Measurements from ENCODE around the gene PDE4B. TPM values are rescaled to one million over a fixed set of nuclear protein-coding genes. Genes with fewer than 3 reads are reported as not detected.

The PDE4B gene
- total RNA-seq, 1 experiment from 2014 or later: 1.8 TPM

- peak overlapping the region; percentile 60 for H3K4me3 ChIP-seq
- H3K36me3 ChIP-seq: 0 out of 2 replicates have a peak, but pooled peaks cover 3% of the 10 kb centered on the region
- no peaks in the 10 kb centered on the region for H3K9me3 ChIP-seq
- H3K27me3 ChIP-seq: no peaks in the 10 kb centered on the region
- peak; percentile 95 for DNase-seq
These were observed 539.2 kb downstream of the PDE4B start for GRCh38 chr1:66331658-66332547.

- H3K4me3 ChIP-seq: peak overlapping the region; percentile 60
- no peak for DNase-seq
- no peaks in the 10 kb centered on the region for H3K9me3 ChIP-seq
- no peaks in the 10 kb centered on the region for H3K27me3 ChIP-seq
- 0 out of 2 replicates have a peak, but pooled peaks cover 3% of the 10 kb centered on the region for H3K36me3 ChIP-seq
These were observed 539.8 kb downstream of the PDE4B start for GRCh38 chr1:66332548-66332901.

DNA sequence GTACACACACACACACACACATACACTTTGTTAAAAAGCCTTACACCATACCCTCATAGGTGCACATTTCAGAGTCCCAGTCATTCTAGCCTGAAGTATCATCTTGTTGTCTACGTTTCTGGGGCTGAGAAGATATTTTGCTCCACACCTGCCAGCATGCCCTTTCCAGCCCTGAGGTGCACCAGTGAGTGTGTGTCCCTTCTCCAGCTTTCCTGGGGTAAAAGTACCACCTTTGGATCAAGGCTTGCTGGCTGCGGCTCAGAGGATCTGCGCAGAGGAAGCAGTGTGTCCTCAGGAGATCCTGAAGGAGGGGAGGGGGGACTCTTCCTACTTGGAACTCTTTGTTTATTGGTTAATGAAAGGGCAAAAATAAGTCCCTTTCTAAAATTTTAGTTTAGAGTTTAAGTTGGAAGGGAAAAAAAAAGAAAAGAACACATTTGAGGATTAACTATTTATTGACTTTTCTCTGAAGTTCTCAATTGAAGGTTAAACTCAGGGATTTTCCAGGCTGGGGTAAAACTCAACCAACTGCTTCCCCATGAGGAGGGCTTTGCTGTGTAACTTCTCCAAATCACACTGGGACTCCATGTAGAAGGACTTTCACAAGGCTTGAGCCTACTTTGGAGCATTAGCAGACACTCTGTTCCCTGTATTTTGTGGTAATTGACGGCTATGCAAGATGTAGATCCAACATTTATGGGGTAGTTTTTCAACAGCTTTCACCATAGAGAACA is 540.9 kb downstream of the PDE4B start:
- no peak for DNase-seq
- no peaks in the 10 kb centered on the region for H3K27me3 ChIP-seq
- H3K36me3 ChIP-seq: peaks cover 3% of the 10 kb centered on the region; the same call in 1 of the 2 replicates
- peak overlapping the region; percentile 60 for H3K4me3 ChIP-seq
- H3K9me3 ChIP-seq: no peaks in the 10 kb centered on the region

DNA sequence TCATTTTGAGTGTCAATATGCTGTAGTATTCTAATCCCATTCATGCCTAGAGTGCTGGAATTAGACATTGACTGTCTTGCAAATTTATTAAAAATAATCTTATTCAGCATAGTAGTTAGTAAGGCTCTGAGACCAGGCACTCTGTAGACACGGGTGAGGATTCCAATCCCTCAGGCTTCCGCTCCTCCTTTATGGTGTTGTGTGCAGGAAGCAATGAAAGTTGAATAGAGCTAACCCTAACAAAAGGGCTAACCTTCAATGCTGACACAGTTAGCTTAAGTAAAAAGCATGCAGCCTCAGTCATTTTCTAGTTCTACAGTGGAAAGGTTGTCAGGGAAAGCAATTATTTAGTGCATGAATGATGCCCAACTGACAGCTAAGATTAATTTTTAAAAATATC is 541.6 kb downstream of the PDE4B start:
- peak overlapping the region; percentile 60 for H3K4me3 ChIP-seq
- no peaks in the 10 kb centered on the region for H3K27me3 ChIP-seq
- no peaks in the 10 kb centered on the region for H3K9me3 ChIP-seq
- DNase-seq: no peak
- H3K36me3 ChIP-seq: peaks cover 3% of the 10 kb centered on the region; the same call in 1 of the 2 replicates

DNA sequence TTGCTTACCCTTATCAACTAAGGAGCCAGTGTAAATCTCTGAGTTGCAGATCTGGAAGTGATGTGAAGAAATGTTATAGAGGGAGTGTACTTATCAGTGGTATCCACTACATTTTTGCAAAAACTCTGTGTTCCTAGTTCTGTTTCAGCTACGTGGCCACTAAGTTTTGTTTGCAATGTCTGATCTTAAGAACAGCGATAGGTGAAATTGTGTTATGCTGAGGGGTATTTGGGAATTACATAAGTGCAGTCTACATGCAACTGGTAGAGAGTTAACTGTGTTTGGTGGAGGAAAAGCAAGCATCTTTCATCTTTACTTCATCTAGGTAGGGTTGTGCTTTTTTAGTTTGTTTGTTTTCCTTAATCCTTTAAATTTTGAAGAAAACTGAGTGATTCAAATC is 542.4 kb downstream of the PDE4B start:
- H3K9me3 ChIP-seq: no peaks in the 10 kb centered on the region
- no peak for DNase-seq
- no peak overlapping the region for H3K4me3 ChIP-seq
- H3K36me3 ChIP-seq: peaks cover 3% of the 10 kb centered on the region; the same call in 1 of the 2 replicates
- no peaks in the 10 kb centered on the region for H3K27me3 ChIP-seq

GRCh38 chr1:66335859-66336640 is 543.4 kb downstream of the PDE4B start:
- Histone ChIP-seq H3K4me3 (no peak overlapping the region), H3K27me3 (no peaks in the 10 kb centered on the region)

DNA sequence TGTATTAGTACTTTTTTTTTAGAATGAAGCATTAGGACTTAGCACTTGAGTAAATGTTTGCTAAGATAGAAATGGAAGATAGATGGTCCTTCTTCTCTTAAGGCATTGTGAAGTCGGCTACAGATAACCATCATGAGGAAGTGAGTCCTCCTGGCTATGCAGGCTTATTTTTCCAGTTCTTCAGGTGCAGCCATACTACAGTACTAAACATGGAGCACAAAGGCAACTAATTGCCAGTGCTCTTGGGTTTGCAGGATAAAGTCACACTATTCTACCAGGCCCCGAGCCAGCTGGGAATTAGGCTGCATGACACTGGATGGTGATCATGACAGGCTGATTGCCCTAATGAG is 543.9 kb downstream of the PDE4B start:
- H3K4me3 ChIP-seq: no peak overlapping the region
- no peaks in the 10 kb centered on the region for H3K27me3 ChIP-seq
- H3K9me3 ChIP-seq: no peaks in the 10 kb centered on the region
- H3K36me3 ChIP-seq: peaks cover 3% of the 10 kb centered on the region; the same call in 1 of the 2 replicates
- DNase-seq: no peak

More at GRCh38 chr1:66335859-66336640, 543.4 kb downstream of the PDE4B start:
- H3K36me3 ChIP-seq: peaks cover 3% of the 10 kb centered on the region; the same call in 1 of the 2 replicates
- DNase-seq: no peak
- H3K9me3 ChIP-seq: no peaks in the 10 kb centered on the region

DNA sequence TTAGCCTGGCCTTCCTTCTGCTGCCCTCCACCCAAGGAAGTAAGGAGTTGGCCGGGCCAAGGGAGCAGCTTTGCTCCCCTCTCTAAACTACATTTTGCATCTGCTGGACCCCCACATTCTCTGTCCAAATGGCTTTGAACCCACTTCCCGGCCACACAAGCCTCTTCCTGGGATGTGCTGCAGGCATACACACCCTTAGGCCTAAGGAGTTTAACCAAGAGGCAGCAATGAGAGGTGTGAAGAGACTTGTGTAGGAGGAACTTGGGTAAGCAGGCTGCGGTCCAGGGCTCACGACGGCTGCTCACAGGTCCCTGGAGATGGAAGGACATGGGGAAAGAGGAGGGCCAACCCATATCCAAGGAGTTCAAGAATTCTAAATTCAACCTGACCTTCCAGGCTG is 544.6 kb downstream of the PDE4B start:
- Histone ChIP-seq H3K9me3 (no peaks in the 10 kb centered on the region), H3K36me3 (peaks cover 3% of the 10 kb centered on the region; the same call in 1 of the 2 replicates), H3K4me3 (no peak overlapping the region), H3K27me3 (no peaks in the 10 kb centered on the region)
- DNase-seq: no peak

DNA sequence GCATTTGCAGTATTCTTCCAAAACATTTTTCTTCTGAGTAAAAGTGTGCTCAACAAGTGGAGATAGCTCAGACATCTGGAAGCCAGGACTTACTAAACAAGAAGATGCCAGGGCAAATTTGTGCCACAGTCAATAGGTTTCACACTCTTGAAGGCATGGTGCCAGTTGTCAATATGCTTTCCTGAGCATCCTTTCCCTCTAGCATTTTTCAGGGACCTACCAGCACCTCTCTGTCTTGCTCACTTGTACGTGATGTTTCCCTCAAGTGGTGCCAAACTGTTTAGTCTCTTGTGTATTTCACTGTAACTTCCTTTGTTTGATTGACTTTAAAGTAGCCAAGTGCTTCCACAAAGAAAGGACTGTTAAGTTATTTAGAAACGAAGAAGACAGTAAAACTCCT is 547.2 kb downstream of the PDE4B start:
- no peaks in the 10 kb centered on the region for H3K9me3 ChIP-seq
- no peaks in the 10 kb centered on the region for H3K27me3 ChIP-seq
- no peak overlapping the region for H3K4me3 ChIP-seq
- DNase-seq: no peak
- peaks cover 3% of the 10 kb centered on the region; the same call in 1 of the 2 replicates for H3K36me3 ChIP-seq

GRCh38 chr1:66341446-66342089 is 548.9 kb downstream of the PDE4B start:
- DNase-seq: no peak
- H3K36me3 ChIP-seq: peaks cover 6% of the 10 kb centered on the region
- H3K4me3 ChIP-seq: no peak overlapping the region
- no peaks in the 10 kb centered on the region for H3K27me3 ChIP-seq
- no peaks in the 10 kb centered on the region for H3K9me3 ChIP-seq

DNA sequence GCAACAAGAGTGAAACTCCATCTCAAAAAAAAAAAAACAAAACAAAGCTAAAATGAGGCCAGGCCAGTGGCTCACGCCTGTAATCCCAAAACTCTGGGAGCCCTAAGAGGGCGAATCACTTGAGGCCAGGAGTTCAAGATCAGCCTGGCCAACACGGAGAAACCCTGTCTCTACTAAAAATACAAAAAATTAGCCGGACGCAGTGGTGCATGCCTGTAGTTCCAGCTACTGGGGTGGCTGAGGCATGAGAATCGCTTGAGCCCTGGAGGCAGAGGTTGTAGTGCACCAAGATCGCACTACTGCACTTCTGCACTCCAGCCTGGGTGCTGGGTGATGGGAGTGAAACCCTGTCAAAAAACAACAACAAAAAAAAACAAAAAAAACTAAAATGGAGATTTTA is 550.0 kb downstream of the PDE4B start:
- no peaks in the 10 kb centered on the region for H3K27me3 ChIP-seq

DNA sequence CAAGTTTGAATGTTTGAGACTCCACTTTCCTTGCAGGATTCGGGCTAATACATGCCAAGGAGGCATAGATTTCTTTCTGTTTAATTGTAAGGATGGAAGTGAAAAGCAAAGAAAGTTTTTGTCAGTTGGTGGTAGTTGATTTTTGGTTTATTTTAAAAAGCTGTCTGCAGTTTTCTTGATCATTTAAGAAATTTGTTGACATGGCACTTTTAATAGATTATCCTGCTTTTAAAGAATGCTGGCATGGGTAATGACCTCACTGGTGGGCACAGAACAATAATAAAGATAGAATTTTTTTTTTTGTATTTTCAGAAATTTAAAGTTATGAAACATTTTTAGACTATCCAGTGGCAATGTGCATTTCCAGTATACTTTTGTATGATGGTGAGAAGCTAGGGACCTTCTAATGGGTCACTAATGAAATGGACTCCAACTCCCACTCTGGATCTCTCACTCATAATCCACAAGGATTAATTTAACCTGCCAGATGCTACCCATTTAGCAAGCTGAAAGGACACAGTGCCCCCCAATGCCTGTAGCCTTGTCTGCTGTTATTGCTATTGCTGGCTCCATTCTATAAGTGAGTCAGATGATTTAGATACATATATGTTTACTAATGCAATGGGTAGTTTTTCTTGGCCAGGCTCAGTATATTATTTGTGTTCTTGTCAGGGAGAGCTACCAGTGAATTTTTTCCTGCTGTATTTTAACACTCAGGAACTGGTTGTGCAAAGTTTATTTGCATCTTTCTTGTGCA is 551.1 kb downstream of the PDE4B start:
- Histone ChIP-seq H3K36me3 (peaks cover 4% of the 10 kb centered on the region), H3K9me3 (no peaks in the 10 kb centered on the region), H3K27me3 (no peaks in the 10 kb centered on the region), H3K4me3 (no peak overlapping the region)
- peak; percentile 25 for DNase-seq

More for the DNA sequence above, 550.0 kb downstream of the PDE4B start:
- Histone ChIP-seq H3K9me3 (no peaks in the 10 kb centered on the region), H3K36me3 (peaks cover 4% of the 10 kb centered on the region), H3K4me3 (no peak overlapping the region)
- no peak for DNase-seq

GRCh38 chr1:66346057-66346795 is 553.5 kb downstream of the PDE4B start:
- H3K36me3 ChIP-seq: peaks cover 4% of the 10 kb centered on the region
- no peak for DNase-seq
- no peak overlapping the region for H3K4me3 ChIP-seq
- no peaks in the 10 kb centered on the region for H3K27me3 ChIP-seq
- no peaks in the 10 kb centered on the region for H3K9me3 ChIP-seq

DNA sequence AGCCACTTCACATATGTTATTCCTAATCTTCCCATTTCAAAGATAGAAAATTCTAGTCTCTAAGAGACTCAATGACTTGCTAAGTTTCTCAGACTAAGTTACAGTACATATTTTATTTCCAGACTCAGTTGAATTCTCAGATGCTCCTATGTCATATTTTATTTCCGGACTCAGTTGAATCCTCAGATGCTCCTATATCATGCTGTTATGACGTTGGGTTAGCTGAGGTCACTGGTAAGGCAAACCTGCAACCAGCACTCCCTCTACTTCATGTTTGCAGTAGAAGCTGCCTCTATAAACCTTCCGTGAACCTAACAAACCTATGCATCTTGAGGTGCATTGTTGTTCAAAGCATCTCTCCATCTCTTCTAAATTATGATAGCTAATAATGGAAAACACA is 554.2 kb downstream of the PDE4B start:
- no peak for DNase-seq

DNA sequence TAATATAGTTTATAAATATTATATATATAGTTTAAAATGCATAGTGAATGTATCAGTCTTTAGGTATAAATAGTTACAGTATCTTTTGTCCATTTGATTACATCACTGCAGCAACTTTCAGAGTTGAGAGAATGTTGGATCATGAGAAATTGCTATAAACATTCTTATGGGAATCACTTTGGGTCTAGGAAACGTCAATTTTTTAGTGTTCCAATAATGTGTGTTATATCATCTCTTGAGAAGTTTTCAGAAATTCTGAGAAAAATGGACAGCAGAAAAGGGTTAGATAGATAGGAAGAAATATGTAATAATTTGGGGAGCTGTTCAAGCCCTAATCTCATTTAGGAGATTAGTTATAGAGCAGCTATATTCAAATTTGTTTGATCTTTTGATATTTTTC is 556.1 kb downstream of the PDE4B start:
- no peak for DNase-seq
- Histone ChIP-seq H3K27me3 (no peaks in the 10 kb centered on the region), H3K9me3 (no peaks in the 10 kb centered on the region), H3K36me3 (peaks cover 4% of the 10 kb centered on the region), H3K4me3 (no peak overlapping the region)

More for the DNA sequence above, 554.2 kb downstream of the PDE4B start:
- no peaks in the 10 kb centered on the region for H3K27me3 ChIP-seq
- H3K4me3 ChIP-seq: no peak overlapping the region
- no peaks in the 10 kb centered on the region for H3K9me3 ChIP-seq
- H3K36me3 ChIP-seq: peaks cover 4% of the 10 kb centered on the region

Data from MG63 (cell line).